Vagina (tissue), 2 donors: ENCODE data around the gene XIRP2. TPM values are rescaled to one million over a fixed set of nuclear protein-coding genes. Genes with fewer than 3 reads are reported as not detected.

ENCODE experiments used
- DNase-seq, 2 donors: peaks; one replicate each; pipeline ENCODE4 v3.0.0-alpha.2; 2017; ENCODE audit errors: extremely low spot score in 2 of 2
- H3K27ac ChIP-seq: fragments of 200-600 bp; sonication (generic); one replicate; pipeline ENCODE4 v1.5.1; 2019
- H3K27me3 ChIP-seq: fragments of 200-600 bp; sonication (generic); one replicate; pipeline ENCODE4 v1.5.1; 2019
- H3K36me3 ChIP-seq, 2 donors: fragments of 200-600 bp; sonication (generic); one replicate each; pipeline ENCODE4 v1.5.1; 2017 to 2019
- H3K4me1 ChIP-seq: fragments of 200-600 bp; sonication (generic); one replicate; pipeline ENCODE4 v1.5.1; 2019
- H3K4me3 ChIP-seq, 2 donors: fragments of 200-600 bp; sonication (generic); 1 replicate in 1 of 2; 2 replicates in 1 of 2; pipeline ENCODE4 v1.5.1; 2016 to 2019
- H3K9me3 ChIP-seq: fragments of 200-600 bp; sonication (generic); one replicate; pipeline ENCODE4 v1.5.1; 2019
- POLR2A ChIP-seq, 2 donors: fragments of 450-650 bp; IDR thresholded peaks; one replicate each; pipeline ENCODE4 v1.6.1; 2017; ENCODE audit warnings: antibody characterized with exemption in 2 of 2, mild to moderate bottlenecking in 2 of 2, moderate library complexity in 2 of 2
- POLR2AphosphoS5 ChIP-seq, 2 donors: sonication (generic); formaldehyde crosslinking; IDR thresholded peaks; one replicate each; pipeline ENCODE4 v1.9.0; 2017; ENCODE audit warnings: antibody characterized with exemption in 2 of 2, mild to moderate bottlenecking in 2 of 2, low read depth in 1 of 2; ENCODE audit not compliant: insufficient read depth in 1 of 2
- intact Hi-C: fragments of 100-400 bp; cut with DNase I; formaldehyde crosslinking; loops from one replicate; pipeline ENCODE4 v1.15.1; 2023
- total RNA-seq: library from RNA; depleted of rRNA; stranded (reverse); fragments of >200 nt; gene quantifications from one replicate; pipeline ENCODE4 v1.2.3, GENCODE V29; 2016
- TF ChIP-seq, protein P1 (sequence below), 3 experiments: fragments of 450-650 bp in 2 of 3; fragments of 200-600 bp in 1 of 3; sonication (generic) in 1 of 3; IDR thresholded peaks; one replicate each; pipeline ENCODE4 v1.5.1; 2017 to 2019; ENCODE audit warnings: antibody characterized with exemption in 3 of 3, mild to moderate bottlenecking in 2 of 3, moderate library complexity in 2 of 3

The XIRP2 gene
- total RNA-seq, 1 donor from 2014 or later: not detected

DNA sequence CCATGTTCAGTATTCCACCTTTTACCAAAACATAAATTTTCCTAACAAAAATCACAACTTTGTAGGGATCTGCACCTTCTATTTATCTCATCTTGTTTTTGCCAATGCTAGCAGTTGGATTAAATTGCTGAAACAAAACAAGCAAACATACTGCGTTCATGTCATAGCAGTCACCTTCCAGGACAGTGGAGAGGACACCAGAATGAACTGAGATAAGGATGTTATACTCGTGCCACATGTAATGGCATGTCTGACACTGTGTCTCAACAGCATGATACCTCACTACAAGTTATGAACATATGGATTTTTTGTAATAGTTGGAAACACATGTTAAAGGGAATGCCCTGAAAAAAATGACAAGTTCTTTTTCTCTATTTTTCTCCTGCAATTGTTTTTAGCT, 245.3 kb downstream of the XIRP2 start:
- H3K4me3 ChIP-seq: no peak overlapping the region
- H3K27ac ChIP-seq: no peak overlapping the region
- no peaks in the 10 kb centered on the region for H3K27me3 ChIP-seq
- TF ChIP-seq POLR2A (IDR thresholded peaks at IDR 0.05) (no peak), POLR2AphosphoS5 (IDR thresholded peaks at IDR 0.05; ENCODE audit: insufficient read depth in 1 of 2, low read depth in 1 of 2) (no peak)
- TF ChIP-seq, protein P1, sequence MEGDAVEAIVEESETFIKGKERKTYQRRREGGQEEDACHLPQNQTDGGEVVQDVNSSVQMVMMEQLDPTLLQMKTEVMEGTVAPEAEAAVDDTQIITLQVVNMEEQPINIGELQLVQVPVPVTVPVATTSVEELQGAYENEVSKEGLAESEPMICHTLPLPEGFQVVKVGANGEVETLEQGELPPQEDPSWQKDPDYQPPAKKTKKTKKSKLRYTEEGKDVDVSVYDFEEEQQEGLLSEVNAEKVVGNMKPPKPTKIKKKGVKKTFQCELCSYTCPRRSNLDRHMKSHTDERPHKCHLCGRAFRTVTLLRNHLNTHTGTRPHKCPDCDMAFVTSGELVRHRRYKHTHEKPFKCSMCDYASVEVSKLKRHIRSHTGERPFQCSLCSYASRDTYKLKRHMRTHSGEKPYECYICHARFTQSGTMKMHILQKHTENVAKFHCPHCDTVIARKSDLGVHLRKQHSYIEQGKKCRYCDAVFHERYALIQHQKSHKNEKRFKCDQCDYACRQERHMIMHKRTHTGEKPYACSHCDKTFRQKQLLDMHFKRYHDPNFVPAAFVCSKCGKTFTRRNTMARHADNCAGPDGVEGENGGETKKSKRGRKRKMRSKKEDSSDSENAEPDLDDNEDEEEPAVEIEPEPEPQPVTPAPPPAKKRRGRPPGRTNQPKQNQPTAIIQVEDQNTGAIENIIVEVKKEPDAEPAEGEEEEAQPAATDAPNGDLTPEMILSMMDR (IDR thresholded peaks at IDR 0.05): no peak
- no peaks in the 10 kb centered on the region for H3K9me3 ChIP-seq
- intact Hi-C loops: no loop called here
- DNase-seq: no peak
- H3K4me1 ChIP-seq: no peaks in the 10 kb centered on the region
- H3K36me3 ChIP-seq: no peaks in the 10 kb centered on the region

DNA sequence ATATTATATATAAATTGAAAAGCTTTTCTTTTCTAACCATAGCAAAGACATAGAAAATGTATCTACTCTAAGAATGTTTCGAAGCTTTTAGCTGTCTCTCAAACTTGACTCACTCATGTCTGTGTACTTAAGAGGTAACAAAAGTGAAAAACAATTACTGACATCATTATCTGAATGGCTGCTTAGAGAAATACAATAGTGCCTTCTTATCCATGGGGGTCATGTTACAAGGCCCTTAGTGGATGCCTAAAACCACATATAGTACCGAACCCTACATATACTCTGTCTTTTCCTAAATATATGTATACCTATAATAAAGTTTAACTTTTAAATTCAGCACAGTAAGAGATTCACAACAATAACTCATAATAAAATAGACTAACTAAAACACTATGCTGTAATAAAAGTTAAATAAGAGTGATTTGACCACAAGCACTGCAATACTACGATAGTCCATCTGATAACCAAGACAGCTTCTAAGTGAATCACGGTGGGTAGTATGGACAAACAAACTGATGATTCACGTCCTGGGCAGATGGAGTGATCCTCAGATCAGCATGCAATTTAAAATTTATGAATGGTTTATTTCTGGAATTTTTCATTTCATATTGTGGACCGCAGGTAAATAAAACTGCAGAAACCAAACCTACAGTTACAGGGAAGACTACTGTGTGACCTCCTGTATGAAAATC, 246.2 kb downstream of the XIRP2 start:
- TF ChIP-seq POLR2AphosphoS5 (IDR thresholded peaks at IDR 0.05; ENCODE audit: insufficient read depth in 1 of 2, low read depth in 1 of 2) (no peak), POLR2A (IDR thresholded peaks at IDR 0.05) (no peak)
- TF ChIP-seq, protein P1 (IDR thresholded peaks at IDR 0.05): no peak
- intact Hi-C loops: no loop called here
- H3K9me3 ChIP-seq: no peaks in the 10 kb centered on the region
- H3K27me3 ChIP-seq: no peaks in the 10 kb centered on the region
- no peaks in the 10 kb centered on the region for H3K4me1 ChIP-seq
- no peaks in the 10 kb centered on the region for H3K36me3 ChIP-seq
- DNase-seq: no peak
- H3K27ac ChIP-seq: no peak overlapping the region
- no peak overlapping the region for H3K4me3 ChIP-seq

DNA sequence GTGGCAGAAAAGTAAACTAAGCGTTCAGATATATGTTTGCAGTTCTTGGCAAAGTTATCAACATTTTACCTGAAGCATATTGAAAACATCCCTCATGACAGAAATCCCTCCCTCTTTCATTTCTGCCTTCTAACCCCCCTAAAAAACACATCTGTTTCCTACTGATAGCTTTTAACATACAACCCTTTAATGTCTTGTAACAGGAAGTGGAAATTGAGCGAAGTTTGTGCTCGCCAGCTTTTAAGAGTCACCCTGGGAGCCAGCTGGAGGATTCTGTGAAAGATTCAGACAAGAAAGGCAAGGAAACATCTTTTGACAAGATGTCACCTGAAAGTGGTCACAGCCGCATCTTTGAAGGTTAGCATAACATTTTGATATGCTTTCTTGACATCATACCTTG, 247.4 kb downstream of the XIRP2 start:
- Histone ChIP-seq H3K4me3 (no peak overlapping the region), H3K4me1 (no peaks in the 10 kb centered on the region), H3K36me3 (no peaks in the 10 kb centered on the region), H3K27ac (no peak overlapping the region), H3K9me3 (no peaks in the 10 kb centered on the region), H3K27me3 (no peaks in the 10 kb centered on the region)
- TF ChIP-seq POLR2AphosphoS5 (IDR thresholded peaks at IDR 0.05; ENCODE audit: insufficient read depth in 1 of 2, low read depth in 1 of 2): no peak
- TF ChIP-seq, protein P1 (IDR thresholded peaks at IDR 0.05): no peak
- TF ChIP-seq POLR2A (IDR thresholded peaks at IDR 0.05): no peak
- intact Hi-C loops: no loop called here
- DNase-seq: no peak

DNA sequence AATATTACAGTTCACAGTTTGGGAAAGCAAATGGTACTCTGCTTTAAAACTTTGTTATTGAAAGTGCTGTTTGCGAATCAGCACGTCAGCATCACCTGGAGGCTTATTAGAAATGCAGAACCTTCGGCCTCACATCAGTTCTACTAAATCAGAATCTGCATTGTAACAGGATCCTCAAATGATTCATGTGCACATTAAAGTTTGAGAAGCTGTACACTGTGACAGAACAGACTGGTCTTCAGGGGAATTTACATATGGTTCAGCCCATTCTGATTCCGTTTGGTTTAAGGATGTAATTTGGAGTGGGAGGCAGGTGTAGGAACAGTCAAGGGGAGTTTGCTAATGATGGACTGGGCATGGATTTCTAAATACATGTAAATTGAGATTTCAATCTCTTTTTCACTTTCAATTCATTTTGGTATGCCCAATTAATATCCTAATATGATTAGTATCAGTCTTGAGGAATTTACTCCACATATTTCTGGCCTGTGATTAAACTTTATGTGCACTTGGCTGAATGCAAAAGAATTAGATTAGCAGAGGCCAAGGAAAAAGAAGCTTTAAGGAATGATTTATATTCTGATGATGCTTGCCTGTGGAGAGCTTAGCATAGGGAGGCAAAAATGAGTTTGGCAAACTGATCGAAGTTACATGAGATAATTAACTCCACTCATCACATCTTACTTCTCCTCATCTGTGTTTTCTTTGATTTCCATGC, 248.8 kb downstream of the XIRP2 start:
- H3K36me3 ChIP-seq: no peaks in the 10 kb centered on the region
- DNase-seq: no peak
- TF ChIP-seq POLR2A (IDR thresholded peaks at IDR 0.05) (no peak), POLR2AphosphoS5 (IDR thresholded peaks at IDR 0.05; ENCODE audit: insufficient read depth in 1 of 2, low read depth in 1 of 2) (no peak)
- TF ChIP-seq, protein P1 (IDR thresholded peaks at IDR 0.05): no peak
- intact Hi-C loops: no loop called here
- no peaks in the 10 kb centered on the region for H3K27me3 ChIP-seq
- no peak overlapping the region for H3K4me3 ChIP-seq
- H3K4me1 ChIP-seq: no peaks in the 10 kb centered on the region
- H3K9me3 ChIP-seq: no peaks in the 10 kb centered on the region
- no peak overlapping the region for H3K27ac ChIP-seq

DNA sequence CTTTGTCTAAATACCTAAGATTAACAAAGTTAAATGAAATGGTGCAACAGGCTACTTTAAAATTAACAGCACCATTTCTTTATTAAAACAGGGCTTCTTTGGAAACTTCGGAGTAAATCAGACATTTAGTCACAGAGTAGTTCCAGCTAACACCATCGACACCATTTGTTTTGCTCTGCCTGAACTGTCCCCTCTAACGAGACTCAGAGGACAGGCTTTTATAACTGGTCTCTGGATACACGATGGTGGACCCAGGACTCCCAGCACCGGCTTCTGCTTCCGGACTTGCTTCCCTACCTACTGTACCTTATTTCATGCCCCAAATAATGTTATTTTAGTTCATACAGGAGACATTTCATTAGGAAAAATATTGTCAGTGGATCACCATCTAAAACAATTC, 252.1 kb downstream of the XIRP2 start:
- DNase-seq: no peak
- no peaks in the 10 kb centered on the region for H3K9me3 ChIP-seq
- H3K36me3 ChIP-seq: no peaks in the 10 kb centered on the region
- no peaks in the 10 kb centered on the region for H3K27me3 ChIP-seq
- no peak overlapping the region for H3K27ac ChIP-seq
- intact Hi-C loops: no loop called here
- TF ChIP-seq, protein P1 (IDR thresholded peaks at IDR 0.05): no peak
- TF ChIP-seq POLR2A (IDR thresholded peaks at IDR 0.05): no peak
- no peak for TF ChIP-seq POLR2AphosphoS5 (IDR thresholded peaks at IDR 0.05; ENCODE audit: insufficient read depth in 1 of 2, low read depth in 1 of 2)
- no peaks in the 10 kb centered on the region for H3K4me1 ChIP-seq
- H3K4me3 ChIP-seq: no peak overlapping the region
